Gastrocnemius medialis (tissue), 4 donors: ENCODE data around the gene ADGRD2. TPM values are rescaled to one million over a fixed set of nuclear protein-coding genes. Genes with fewer than 3 reads are reported as not detected.

Experiments used
- ATAC-seq, 2 donors: fragments of 150-250 bp; one replicate each; pipeline ENCODE4 v1.9.1; 2016
- DNase-seq, 2 donors: peaks; one replicate each; pipeline ENCODE4 v3.0.0-alpha.2; 2019
- H3K27ac ChIP-seq, 4 donors: fragments of 200-600 bp; sonication (generic); 1 replicate in 1 of 4; 2 replicates in 3 of 4; pipeline ENCODE4 v1.5.1; 2016 to 2018; ENCODE audit warnings: mild to moderate bottlenecking in 2 of 4, moderate library complexity in 1 of 4
- H3K27me3 ChIP-seq, 3 donors: fragments of 200-600 bp; sonication (generic) in 2 of 3; 1 replicate in 1 of 3; 2 replicates in 2 of 3; pipeline versions ENCODE4 v1.5.1 to v1.6.0; 2016 to 2019; ENCODE audit warnings: mild to moderate bottlenecking in 1 of 3, moderate library complexity in 1 of 3
- H3K36me3 ChIP-seq, 2 donors: fragments of 200-600 bp; sonication (generic) in 1 of 2; one replicate each; pipeline ENCODE4 v1.5.1; 2017 to 2018
- H3K4me1 ChIP-seq, 2 donors: fragments of 200-600 bp; sonication (generic) in 1 of 2; one replicate each; pipeline ENCODE4 v1.5.1; 2016 to 2017; ENCODE audit warnings: mild to moderate bottlenecking in 2 of 2
- H3K4me3 ChIP-seq, 4 donors: fragments of 200-600 bp; sonication (generic) in 3 of 4; 1 replicate in 1 of 4; 2 replicates in 3 of 4; pipeline ENCODE4 v1.5.1; 2016 to 2019; ENCODE audit warnings: mild to moderate bottlenecking in 2 of 4
- H3K9me3 ChIP-seq, 3 donors: fragments of 200-600 bp; sonication (generic) in 2 of 3; 1 replicate in 1 of 3; 2 replicates in 2 of 3; pipeline ENCODE4 v1.5.1; 2016 to 2019
- CTCF ChIP-seq, 5 experiments: fragments of 450-650 bp in 3 of 5; fragments of 200-600 bp in 2 of 5; sonication (generic) in 2 of 5; IDR thresholded peaks in 4 of 5; conservative IDR thresholded peaks in 1 of 5; 1 replicate in 4 of 5; 2 replicates in 1 of 5; pipeline ENCODE4 v1.5.1; 2016 to 2019; ENCODE audit warnings: antibody characterized with exemption in 5 of 5, mild to moderate bottlenecking in 3 of 5, moderate library complexity in 3 of 5
- POLR2A ChIP-seq, 2 donors: fragments of 450-650 bp; IDR thresholded peaks; one replicate each; pipeline ENCODE4 v1.6.1; 2017; ENCODE audit warnings: antibody characterized with exemption in 2 of 2, mild to moderate bottlenecking in 2 of 2, moderate library complexity in 2 of 2
- in situ Hi-C, 4 donors: fragments of 200-750 bp; cut with MboI; loops; one replicate each; pipeline versions ENCODE4 v1.15.0 to v1.8.0; 2017; ENCODE audit warnings: low sequenced_read_pairs in 4 of 4
- intact Hi-C: fragments of 100-400 bp; cut with DNase I; formaldehyde crosslinking; loops from one replicate; pipeline ENCODE4 v1.15.1; 2023; ENCODE audit warnings: low total_unique reads
- total RNA-seq, 4 donors: library from RNA; depleted of rRNA; stranded (reverse); fragments of >200 nt; gene quantifications; one replicate each; pipeline versions ENCODE4 v1.1.0 to v1.2.3, GENCODE V29; 2016

ADGRD2 gene
- total RNA-seq, 4 donors from 2014 or later = not detected

GRCh38 chr9:124493218-124493617, 43.0 kb downstream of the ADGRD2 start:
- H3K27ac ChIP-seq = no peak overlapping the region
- intact Hi-C loops (no loop called here), in situ Hi-C loops (no loop called here)
- no peak for DNase-seq
- no peaks in the 10 kb centered on the region for H3K4me1 ChIP-seq
- TF ChIP-seq POLR2A (IDR thresholded peaks at IDR 0.05) (no peak), CTCF (IDR thresholded peaks at IDR 0.05 in 4 of 5, conservative IDR thresholded peaks at IDR 0.05 in 1 of 5) (no peak)
- H3K27me3 ChIP-seq = peaks cover 0 to 6% (median 4%) of the 10 kb centered on the region in 3 donors
- no peak for ATAC-seq
- no peaks in the 10 kb centered on the region for H3K9me3 ChIP-seq
- H3K36me3 ChIP-seq = no peaks in the 10 kb centered on the region
- H3K4me3 ChIP-seq = no peak overlapping the region

GRCh38 chr9:124493794-124494479, 43.7 kb downstream of the ADGRD2 start:
- Histone ChIP-seq H3K9me3 (no peaks in the 10 kb centered on the region), H3K27me3 (peaks cover 0 to 6% (median 2%) of the 10 kb centered on the region in 3 donors), H3K36me3 (no peaks in the 10 kb centered on the region), H3K4me1 (no peaks in the 10 kb centered on the region), H3K4me3 (no peak overlapping the region), H3K27ac (no peak overlapping the region)
- DNase-seq = no peak
- TF ChIP-seq POLR2A (IDR thresholded peaks at IDR 0.05) (no peak), CTCF (IDR thresholded peaks at IDR 0.05 in 4 of 5, conservative IDR thresholded peaks at IDR 0.05 in 1 of 5) (no peak)
- intact Hi-C loops = no loop called here
- in situ Hi-C loops = no loop called here
- ATAC-seq = no peak

GRCh38 chr9:124495126-124496074, 45.1 kb downstream of the ADGRD2 start:
- ATAC-seq (no peak), DNase-seq (no peak)
- Histone ChIP-seq H3K4me1 (no peaks in the 10 kb centered on the region), H3K27me3 (peaks cover 3 to 6% (median 6%) of the 10 kb centered on the region in 3 donors), H3K27ac (no peak overlapping the region), H3K36me3 (no peaks in the 10 kb centered on the region), H3K9me3 (no peaks in the 10 kb centered on the region), H3K4me3 (no peak overlapping the region)
- in situ Hi-C loops = no loop called here
- TF ChIP-seq POLR2A (IDR thresholded peaks at IDR 0.05) (no peak), CTCF (IDR thresholded peaks at IDR 0.05 in 4 of 5, conservative IDR thresholded peaks at IDR 0.05 in 1 of 5) (no peak)
- intact Hi-C loops = no loop called here

GRCh38 chr9:124496075-124496449, 45.8 kb downstream of the ADGRD2 start:
- DNase-seq = no peak
- no peak for ATAC-seq
- H3K27me3 ChIP-seq = peaks cover 5 to 10% (median 9%) of the 10 kb centered on the region in 3 donors
- no peaks in the 10 kb centered on the region for H3K36me3 ChIP-seq
- no peak overlapping the region for H3K27ac ChIP-seq
- in situ Hi-C loops = no loop called here
- H3K4me1 ChIP-seq = no peaks in the 10 kb centered on the region
- no peaks in the 10 kb centered on the region for H3K9me3 ChIP-seq
- intact Hi-C loops = no loop called here
- H3K4me3 ChIP-seq = no peak overlapping the region
- TF ChIP-seq POLR2A (IDR thresholded peaks at IDR 0.05) = no peak
- TF ChIP-seq CTCF (IDR thresholded peaks at IDR 0.05 in 4 of 5, conservative IDR thresholded peaks at IDR 0.05 in 1 of 5) = no peak
